Muscle layer of duodenum (tissue), 2 donors: ENCODE results near the gene NAALADL1.

Experiments used
- H3K27ac ChIP-seq: one replicate; pipeline ENCODE4 v1.7.0; 2013; ENCODE audit warnings: mild to moderate bottlenecking, low read length
- H3K27me3 ChIP-seq: one replicate; pipeline ENCODE4 v1.7.0; 2013; ENCODE audit warnings: low read depth, mild to moderate bottlenecking, control low read depth, low read length
- H3K36me3 ChIP-seq, 2 donors: one replicate each; pipeline ENCODE4 v1.7.0; 2013; ENCODE audit warnings: low read length in 2 of 2, control low read depth in 1 of 2, mild to moderate bottlenecking in 1 of 2; ENCODE audit not compliant: insufficient read depth in 2 of 2, control insufficient read depth in 1 of 2
- H3K4me1 ChIP-seq, 2 donors: one replicate each; pipeline ENCODE4 v1.7.0; 2013; ENCODE audit warnings: low read length in 2 of 2, mild to moderate bottlenecking in 2 of 2, control low read depth in 1 of 2, moderate library complexity in 1 of 2; ENCODE audit not compliant: insufficient read depth in 2 of 2, control insufficient read depth in 1 of 2
- H3K4me3 ChIP-seq, 2 donors: one replicate each; pipeline ENCODE4 v1.7.0; 2013; ENCODE audit warnings: low read length in 2 of 2, low read depth in 1 of 2, mild to moderate bottlenecking in 1 of 2
- H3K9me3 ChIP-seq, 2 donors: one replicate each; pipeline ENCODE4 v1.7.0; 2013; ENCODE audit warnings: low read length in 2 of 2, control low read depth in 1 of 2, mild to moderate bottlenecking in 1 of 2; ENCODE audit not compliant: control insufficient read depth in 1 of 2
- donor health status: healthy.

Gene NAALADL1

DNA sequence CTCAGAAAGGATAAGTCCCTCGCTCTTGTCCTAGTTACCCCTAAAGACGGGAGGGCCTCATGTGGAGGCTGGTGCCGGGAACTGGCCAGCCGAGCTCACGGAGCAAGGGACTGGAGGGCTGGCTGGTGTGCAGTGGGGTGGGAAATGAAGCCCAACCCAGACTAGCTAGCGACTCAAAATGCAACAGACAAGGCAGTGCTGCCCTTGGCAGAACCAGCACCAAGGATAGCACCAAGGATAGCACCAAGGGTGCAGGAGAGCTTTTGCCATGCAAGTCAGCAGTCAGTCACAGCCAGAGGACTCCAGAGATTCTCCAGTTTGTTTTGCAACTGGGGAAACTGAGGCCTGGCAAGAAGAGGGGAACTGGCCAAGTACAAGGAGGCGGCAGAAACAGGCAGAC is 55.1 kb downstream of the NAALADL1 start:
- Histone ChIP-seq H3K4me1 (no peaks in the 10 kb centered on the region), H3K27ac (no peak overlapping the region), H3K27me3 (no peaks in the 10 kb centered on the region), H3K36me3 (no peaks in the 10 kb centered on the region), H3K9me3 (no peaks in the 10 kb centered on the region), H3K4me3 (no peak overlapping the region)

DNA sequence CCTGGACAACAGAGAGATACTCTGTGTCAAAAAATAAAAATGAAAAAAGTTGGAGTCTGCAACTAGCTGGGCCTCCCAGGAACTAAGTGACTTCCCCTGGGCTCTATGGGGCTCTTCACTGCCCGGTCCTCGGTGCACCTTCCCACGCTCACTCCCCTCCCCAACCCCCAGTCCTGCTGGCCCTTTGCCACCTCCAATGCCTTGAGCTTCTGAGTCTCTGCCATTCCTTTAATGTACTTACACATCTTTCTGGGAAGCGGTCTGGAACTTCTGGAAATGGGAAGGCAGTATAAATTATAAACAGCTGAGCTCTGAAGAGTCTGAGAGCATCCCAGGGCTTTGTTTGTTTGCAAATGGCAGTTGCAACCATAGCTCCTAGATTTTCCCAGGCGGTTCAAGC is 55.6 kb downstream of the NAALADL1 start:
- H3K4me1 ChIP-seq = no peaks in the 10 kb centered on the region
- no peaks in the 10 kb centered on the region for H3K27me3 ChIP-seq
- H3K4me3 ChIP-seq = no peak overlapping the region
- H3K27ac ChIP-seq = no peak overlapping the region
- H3K9me3 ChIP-seq = no peaks in the 10 kb centered on the region
- no peaks in the 10 kb centered on the region for H3K36me3 ChIP-seq

DNA sequence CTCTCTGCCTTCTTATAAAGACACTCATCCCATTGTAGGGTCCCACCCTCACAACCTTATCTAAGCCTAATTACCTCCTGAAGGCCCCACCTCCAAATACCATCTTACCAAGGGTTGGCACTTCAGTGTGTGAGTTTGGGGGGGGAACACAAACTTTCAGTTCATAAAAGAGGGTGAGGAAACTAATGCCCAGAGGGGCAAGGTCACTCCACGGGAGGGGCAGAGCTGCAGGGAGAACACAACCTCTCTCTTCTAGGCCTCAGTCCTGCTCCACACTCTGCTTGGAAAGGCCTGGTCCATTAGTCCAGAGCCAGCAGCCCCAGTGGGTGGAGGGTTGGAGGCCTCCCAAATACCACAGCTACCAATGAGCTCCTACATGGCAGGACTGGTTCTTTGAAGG is 58.9 kb downstream of the NAALADL1 start:
- Histone ChIP-seq H3K4me1 (peaks cover 8 to 18% of the 10 kb centered on the region in 2 donors), H3K9me3 (no peaks in the 10 kb centered on the region), H3K27ac (peak overlapping the region; percentile 3), H3K27me3 (no peaks in the 10 kb centered on the region), H3K4me3 (no peak overlapping the region), H3K36me3 (no peaks in the 10 kb centered on the region)

DNA sequence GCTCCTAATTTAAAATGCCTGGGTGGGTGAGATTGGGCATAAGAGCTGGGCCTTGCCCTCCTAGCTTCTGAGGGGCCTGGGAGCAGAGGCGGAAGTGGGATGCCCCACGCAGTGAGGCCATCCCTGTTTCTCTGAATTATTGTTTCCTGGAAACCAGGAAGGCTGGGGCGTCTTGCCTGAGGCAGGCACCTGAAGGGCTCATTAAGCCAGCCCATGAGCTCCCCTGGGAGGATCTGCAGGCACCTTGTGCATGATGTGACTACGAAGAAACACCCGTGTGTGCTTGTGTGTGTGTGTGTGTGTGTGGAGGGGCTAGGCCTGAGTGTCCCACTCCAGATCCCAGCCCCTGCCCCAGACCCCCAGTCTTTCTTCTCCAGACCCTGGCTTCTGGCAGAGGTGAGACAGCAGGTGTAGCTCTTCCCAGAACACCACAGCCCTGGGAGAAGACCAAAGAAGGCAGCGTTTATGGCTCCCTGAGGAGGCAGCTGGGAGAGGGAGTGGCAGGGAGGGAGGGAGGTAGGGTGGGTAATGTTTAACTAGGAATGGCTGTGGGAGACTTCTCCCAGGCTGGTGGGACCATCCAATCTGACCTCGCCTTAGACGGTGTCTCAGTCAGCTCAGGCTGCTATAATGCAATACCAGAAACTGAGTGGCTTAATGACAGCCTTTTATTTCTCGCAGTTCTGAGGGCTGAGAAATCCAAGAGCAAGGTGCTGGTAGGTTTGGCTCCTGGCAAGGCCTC is 59.5 kb downstream of the NAALADL1 start:
- H3K4me3 ChIP-seq = no peak overlapping the region
- H3K36me3 ChIP-seq = peaks cover 0 to 5% of the 10 kb centered on the region in 2 donors
- no peaks in the 10 kb centered on the region for H3K27me3 ChIP-seq
- H3K27ac ChIP-seq = peak overlapping the region; percentile 26
- peaks cover 8 to 18% of the 10 kb centered on the region in 2 donors for H3K4me1 ChIP-seq
- no peaks in the 10 kb centered on the region for H3K9me3 ChIP-seq

DNA sequence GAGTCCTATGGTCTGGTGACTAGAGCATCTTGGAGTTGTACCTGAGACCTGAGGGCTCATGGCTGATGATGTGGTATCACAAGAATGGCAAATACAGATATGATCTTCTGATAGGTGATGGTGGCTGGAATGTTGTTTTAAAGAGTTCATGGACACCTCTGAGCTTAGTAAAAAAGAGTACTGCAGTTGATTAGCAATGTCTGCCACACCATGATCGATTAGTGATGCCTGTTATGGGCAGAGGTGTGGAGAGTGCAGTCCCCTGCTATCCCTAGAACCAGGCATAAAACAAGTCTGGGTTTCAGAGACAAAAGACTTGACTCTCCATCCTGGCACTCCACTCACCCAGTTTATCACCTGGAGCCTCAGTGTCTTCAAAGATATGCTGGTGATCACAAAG is 60.2 kb downstream of the NAALADL1 start:
- H3K4me3 ChIP-seq = no peak overlapping the region
- no peaks in the 10 kb centered on the region for H3K27me3 ChIP-seq
- peak overlapping the region; percentile 26 for H3K27ac ChIP-seq
- peaks cover 0 to 5% of the 10 kb centered on the region in 2 donors for H3K36me3 ChIP-seq
- peaks cover 8 to 18% of the 10 kb centered on the region in 2 donors for H3K4me1 ChIP-seq
- H3K9me3 ChIP-seq = no peaks in the 10 kb centered on the region

DNA sequence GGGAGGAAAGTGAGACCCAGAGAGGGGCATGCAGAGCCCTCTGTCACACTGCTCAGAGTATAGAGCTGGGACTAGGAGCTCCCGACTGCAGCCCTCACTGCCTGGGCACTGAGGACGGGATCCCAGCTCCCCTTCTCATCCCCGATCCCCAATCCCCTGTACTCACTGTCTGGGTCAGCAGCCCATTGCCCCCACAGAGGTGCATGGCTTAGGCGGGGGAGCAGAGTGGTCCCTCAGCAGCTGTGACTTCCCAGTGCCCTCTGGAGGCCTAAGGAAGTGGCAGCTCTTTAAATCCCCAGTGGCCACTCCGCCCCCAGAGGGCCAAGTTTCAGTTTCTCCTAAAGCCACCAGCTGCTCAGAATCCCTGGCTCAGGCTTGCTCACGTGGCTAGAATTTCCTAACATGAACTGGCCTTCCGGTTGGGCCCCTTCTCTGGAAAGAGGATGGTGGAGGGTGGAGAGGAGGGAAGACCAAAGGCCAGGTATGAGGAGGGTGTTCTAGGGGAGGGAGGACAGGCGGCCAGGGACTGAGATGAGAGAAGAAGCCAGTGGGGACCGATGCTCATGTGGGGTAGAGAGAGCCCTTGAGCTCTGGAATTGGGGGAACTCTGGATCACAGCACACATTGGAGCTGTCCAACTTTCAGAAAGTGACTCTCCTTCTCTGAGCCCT is 61.5 kb downstream of the NAALADL1 start, which contains the start of gene BATF2:
Gene BATF2, minus strand, starts transcription at position 262 of the 671 bp plus-strand sequence. Its CDS starts 57 bp downstream, at position 205.
- peak within 1 kb of the TSS; percentile 74 to 88 for H3K4me3 ChIP-seq
- H3K27me3 ChIP-seq = no peaks in the 10 kb centered on the region
- H3K27ac ChIP-seq = peak within 1 kb of the TSS; percentile 91
- H3K36me3 ChIP-seq = peaks cover 0 to 10% of the 10 kb centered on the region in 2 donors
- H3K9me3 ChIP-seq = no peaks in the 10 kb centered on the region
- peaks cover 8 to 18% of the 10 kb centered on the region in 2 donors for H3K4me1 ChIP-seq

DNA sequence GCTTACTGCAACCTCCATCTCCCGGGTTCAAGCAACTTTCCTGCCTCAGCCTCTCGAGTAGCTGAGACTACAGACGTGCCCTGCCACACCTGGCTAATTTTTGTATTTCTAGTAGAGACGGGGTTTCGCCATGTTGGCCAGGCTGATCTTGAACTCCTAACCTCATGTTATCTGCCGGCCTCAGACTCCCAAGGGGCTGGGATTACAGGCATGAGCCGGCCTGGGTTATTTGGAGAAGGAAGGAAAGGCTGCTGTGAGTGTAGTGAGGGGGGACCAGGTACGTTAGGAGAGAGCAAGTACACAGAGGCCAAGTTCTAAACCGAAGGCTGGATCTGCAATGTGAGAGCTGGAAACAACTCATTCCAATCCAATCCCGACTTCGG is 62.0 kb downstream of the NAALADL1 start:
- Histone ChIP-seq H3K27me3 (no peaks in the 10 kb centered on the region), H3K27ac (peak overlapping the region; percentile 91), H3K36me3 (peaks cover 0 to 10% of the 10 kb centered on the region in 2 donors), H3K4me1 (peaks cover 8 to 18% of the 10 kb centered on the region in 2 donors), H3K4me3 (peak overlapping the region; percentile 74 to 88), H3K9me3 (no peaks in the 10 kb centered on the region)
